Memory B cell (primary cell): ENCODE measurements around the gene RNF220.
"Not testable (repeated sequence)": the region's sequence is repeated elsewhere in the genome, so short reads cannot be mapped to it uniquely, and the experiment has no call there.

Experiments used
- ATAC-seq: fragments of 150-1000 bp; cut with Tn5 transposase; 2 replicates; pipeline ENCODE4 v1.10.0; 2021; ENCODE audit warnings: low read depth, mild to moderate bottlenecking, moderate library complexity
- DNase-seq, 2 donors: peaks; one replicate each; pipeline ENCODE4 v3.0.0; 2022; ENCODE audit warnings: low spot score in 2 of 2
- H3K27ac Mint-ChIP-seq: one replicate; pipeline ENCODE4 v1.8.0; 2022; ENCODE audit warnings: mild to moderate bottlenecking, moderate library complexity, mixed read lengths
- H3K27me3 Mint-ChIP-seq: one replicate; pipeline ENCODE4 v1.8.0; 2022; ENCODE audit warnings: mixed read lengths
- H3K36me3 Mint-ChIP-seq: one replicate; pipeline ENCODE4 v1.8.0; 2022; ENCODE audit warnings: mild to moderate bottlenecking, mixed read lengths
- H3K4me1 Mint-ChIP-seq: one replicate; pipeline ENCODE4 v1.8.0; 2022; ENCODE audit warnings: mixed read lengths
- H3K4me3 Mint-ChIP-seq: one replicate; pipeline ENCODE4 v1.8.0; 2022; ENCODE audit warnings: mild to moderate bottlenecking, moderate library complexity, mixed read lengths
- H3K9me3 Mint-ChIP-seq: one replicate; pipeline ENCODE4 v1.8.0; 2022; ENCODE audit warnings: mixed read lengths

The RNF220 gene

DNA sequence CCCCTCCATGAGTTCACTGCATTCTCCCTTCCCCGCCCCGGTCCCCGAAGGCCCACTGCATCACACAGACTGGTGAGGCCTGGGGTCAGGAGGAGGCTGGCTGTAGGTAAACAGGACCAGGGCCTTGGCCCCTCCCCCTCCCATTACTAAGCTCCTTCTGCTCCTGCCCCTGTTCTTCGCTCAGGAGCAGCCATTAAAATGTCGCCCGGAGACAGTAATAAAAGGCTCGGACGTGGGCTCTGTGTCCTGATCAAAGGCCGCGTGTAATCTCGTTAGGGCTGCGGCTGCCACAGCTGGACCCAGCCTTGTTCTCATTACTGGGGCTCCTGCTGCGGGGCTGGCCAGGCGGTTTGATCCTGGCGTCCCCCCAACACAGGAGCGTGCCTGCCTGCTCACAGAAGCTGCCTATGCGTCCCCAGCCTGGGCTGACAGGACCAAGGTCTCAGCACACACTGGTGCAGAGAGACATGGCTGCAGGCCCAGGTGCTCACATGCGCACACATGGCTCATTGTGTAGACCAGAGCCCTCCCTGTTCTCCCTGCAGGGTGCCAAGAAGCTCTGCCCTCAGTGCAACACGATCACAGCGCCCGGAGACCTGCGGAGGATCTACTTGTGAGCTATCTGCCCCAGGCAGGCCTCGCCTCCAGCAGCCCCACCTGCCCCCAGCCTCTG, 245.2 kb downstream of the RNF220 start:
- Mint-ChIP-seq H3K36me3 (peaks cover 26% of the 10 kb centered on the region), H3K9me3 (no peaks in the 10 kb centered on the region), H3K4me1 (no peaks in the 10 kb centered on the region), H3K27me3 (no peaks in the 10 kb centered on the region), H3K27ac (no peak overlapping the region), H3K4me3 (no peak overlapping the region)
- DNase-seq = no peak
- ATAC-seq = no peak

DNA sequence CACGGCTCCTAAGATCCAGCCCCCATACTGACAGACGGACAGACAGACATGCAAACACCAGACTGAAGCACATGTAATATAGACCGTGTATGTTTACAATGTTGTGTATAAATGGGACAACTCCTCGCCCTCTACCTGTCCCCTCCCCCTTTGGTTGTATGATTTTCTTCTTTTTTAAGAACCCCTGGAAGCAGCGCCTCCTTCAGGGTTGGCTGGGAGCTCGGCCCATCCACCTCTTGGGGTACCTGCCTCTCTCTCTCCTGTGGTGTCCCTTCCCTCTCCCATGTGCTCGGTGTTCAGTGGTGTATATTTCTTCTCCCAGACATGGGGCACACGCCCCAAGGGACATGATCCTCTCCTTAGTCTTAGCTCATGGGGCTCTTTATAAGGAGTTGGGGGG, 246.0 kb downstream of the RNF220 start:
- Mint-ChIP-seq H3K36me3 (peaks cover 26% of the 10 kb centered on the region), H3K27ac (no peak overlapping the region), H3K9me3 (no peaks in the 10 kb centered on the region), H3K4me1 (no peaks in the 10 kb centered on the region), H3K4me3 (no peak overlapping the region), H3K27me3 (no peaks in the 10 kb centered on the region)
- DNase-seq = no peak
- no peak for ATAC-seq

DNA sequence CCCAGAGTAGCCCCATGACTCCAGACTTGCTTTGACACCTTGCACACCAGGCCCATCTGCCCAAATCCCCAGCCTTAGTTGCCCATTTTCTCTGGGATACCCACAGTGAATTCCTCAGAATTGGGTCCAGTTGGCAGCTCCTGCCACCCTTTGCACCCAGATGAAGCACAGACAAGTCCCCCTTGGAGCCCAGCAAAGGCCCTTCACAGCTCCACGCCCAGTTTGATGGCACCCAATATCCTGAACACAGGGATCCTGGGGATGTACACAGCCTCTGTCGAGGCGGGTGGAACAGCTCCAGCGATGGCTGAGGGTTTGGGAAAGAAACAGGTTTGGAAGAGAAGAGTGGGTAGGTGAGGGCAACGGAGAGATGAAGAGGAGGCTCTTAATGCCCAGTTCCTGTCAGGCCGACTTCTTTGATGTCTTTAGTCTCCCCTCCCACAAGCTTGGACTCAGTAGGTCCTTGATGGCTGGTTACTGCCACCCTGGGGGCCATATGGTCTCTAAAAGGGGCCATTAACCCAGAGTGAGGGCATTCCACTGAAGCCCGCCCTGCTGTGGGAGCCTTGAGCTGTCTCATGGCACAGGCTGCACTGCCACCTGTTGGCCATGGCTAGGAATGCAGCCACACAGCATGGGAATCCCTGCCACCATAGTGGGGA, 247.5 kb downstream of the RNF220 start:
- ATAC-seq = peak; percentile 95
- Mint-ChIP-seq H3K4me1 (no peaks in the 10 kb centered on the region), H3K4me3 (no peak overlapping the region), H3K9me3 (no peaks in the 10 kb centered on the region), H3K27ac (peak overlapping the region; percentile 83), H3K36me3 (peaks cover 22% of the 10 kb centered on the region), H3K27me3 (no peaks in the 10 kb centered on the region)
- DNase-seq = peak; percentile 75 to 83

DNA sequence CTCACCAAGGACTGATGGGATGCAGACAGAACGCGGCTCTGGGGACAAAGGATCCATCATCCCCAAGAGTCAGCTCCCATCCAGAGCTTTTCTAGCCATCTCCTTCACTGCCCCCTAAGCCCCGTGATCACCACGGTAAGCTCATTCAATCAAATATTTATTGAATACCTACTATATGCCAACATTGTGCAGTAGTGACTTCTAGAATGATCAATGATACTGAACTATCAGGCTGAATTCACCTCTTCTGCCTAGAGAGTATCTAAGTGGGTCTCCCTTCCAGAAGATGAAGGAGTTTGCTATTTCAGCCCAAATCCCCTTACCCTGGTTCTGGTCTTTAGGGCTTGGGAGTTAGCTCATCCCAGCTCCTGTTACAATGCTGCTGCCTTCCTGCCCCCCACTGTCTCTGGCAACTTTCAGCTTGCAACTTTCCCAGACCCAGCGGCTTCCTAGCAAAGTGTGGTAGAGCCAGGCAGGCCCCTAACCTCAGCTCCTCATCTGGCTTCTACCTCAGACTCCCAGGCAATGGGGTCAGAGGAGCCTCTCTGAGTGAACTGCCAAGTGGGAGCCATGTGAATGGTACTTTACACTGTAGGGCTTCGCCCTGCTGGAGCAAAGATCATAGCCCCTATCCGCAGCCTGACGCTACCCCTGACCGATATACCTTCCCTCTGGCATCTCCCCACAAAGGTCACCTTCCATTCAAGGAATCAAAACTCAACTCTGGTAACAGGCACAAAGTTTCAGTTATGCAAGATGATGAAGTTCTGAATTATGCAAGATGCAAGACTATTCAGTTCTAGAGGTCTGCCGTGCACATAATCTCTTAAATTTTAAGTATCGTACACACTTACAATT, 248.3 kb downstream of the RNF220 start:
- no peaks in the 10 kb centered on the region for H3K9me3 Mint-ChIP-seq
- peaks cover 16% of the 10 kb centered on the region for H3K36me3 Mint-ChIP-seq
- H3K4me1 Mint-ChIP-seq = no peaks in the 10 kb centered on the region
- H3K27ac Mint-ChIP-seq = peak overlapping the region; percentile 83
- ATAC-seq = no peak
- H3K4me3 Mint-ChIP-seq = no peak overlapping the region
- no peak for DNase-seq
- H3K27me3 Mint-ChIP-seq = no peaks in the 10 kb centered on the region

DNA sequence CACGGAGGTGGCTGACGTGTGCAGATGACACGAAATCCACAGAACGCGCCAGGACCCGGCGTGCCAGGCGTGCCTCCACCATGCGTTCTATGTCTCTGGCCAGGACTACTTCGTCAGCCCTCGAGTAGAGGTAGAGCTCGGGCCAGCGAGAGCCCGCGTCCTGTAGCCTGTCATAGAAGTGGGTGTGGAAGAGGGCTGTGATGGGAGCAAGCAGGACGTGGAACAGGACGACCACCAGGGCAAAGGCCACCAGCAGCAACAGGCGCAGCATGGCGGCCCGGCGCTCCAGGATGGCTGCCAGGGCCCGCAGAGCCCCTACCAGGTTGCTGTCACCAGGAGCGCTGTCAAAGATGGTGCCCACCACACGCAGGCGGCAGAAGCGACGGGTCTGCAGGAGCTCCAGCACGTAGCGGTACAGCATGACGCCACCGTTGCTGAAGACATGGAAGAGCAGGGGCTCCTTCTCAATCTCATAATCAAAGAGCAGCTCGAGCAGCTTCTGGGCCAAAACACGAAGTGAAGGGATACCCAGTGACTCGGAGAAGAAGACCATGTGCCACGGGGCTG, 249.6 kb downstream of the RNF220 start:
- Mint-ChIP-seq H3K4me3 (no peak overlapping the region), H3K27me3 (no peaks in the 10 kb centered on the region), H3K27ac (no peak overlapping the region), H3K4me1 (no peaks in the 10 kb centered on the region), H3K9me3 (no peaks in the 10 kb centered on the region), H3K36me3 (peaks cover 8% of the 10 kb centered on the region)
- ATAC-seq = no peak
- no peak for DNase-seq

DNA sequence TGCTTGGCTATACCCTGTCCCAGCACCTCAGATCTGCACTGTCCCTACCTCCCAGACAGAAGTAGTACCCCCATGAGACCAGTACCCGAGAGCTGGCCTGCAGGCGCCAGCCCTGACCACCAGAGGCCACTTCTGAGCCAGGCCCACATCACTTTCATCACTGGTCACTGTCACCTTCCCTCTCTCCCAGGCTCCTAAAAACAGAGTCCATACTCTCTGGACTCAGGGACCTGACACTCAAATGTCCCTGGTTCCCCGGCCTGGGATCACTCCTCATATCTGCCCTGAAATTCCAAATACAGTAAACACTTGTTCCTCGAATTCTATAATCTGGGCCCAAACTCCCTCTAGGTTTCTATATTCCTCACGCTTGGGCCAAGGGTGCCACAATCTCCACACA, 250.6 kb downstream of the RNF220 start:
- Mint-ChIP-seq H3K27ac (no peak overlapping the region), H3K4me1 (no peaks in the 10 kb centered on the region), H3K27me3 (no peaks in the 10 kb centered on the region), H3K9me3 (no peaks in the 10 kb centered on the region), H3K36me3 (peaks cover 8% of the 10 kb centered on the region), H3K4me3 (no peak overlapping the region)
- DNase-seq (no peak), ATAC-seq (no peak)

DNA sequence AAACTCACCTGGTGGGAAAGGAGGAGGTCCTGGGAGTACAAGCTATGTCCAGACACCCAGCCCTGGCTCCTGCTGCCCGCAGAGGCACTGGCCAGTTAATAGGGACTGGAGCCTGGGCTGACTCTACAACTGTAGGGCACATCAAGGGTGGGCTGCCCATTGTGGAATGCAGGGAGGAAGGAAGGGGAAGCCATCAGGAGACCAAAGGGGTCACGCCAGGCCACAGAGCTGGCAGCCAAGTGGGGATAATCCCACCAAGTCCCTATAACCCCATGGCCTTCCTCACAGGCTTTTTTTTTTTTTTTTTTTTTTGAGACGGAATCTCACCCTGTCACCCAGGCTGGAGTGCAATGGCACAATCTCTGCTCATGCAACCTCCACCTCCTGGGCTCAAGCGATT, 254.5 kb downstream of the RNF220 start:
- Mint-ChIP-seq H3K4me1 (peaks cover 7% of the 10 kb centered on the region), H3K9me3 (no peaks in the 10 kb centered on the region), H3K27ac (no peak overlapping the region), H3K36me3 (peaks cover under 1% of the 10 kb centered on the region), H3K27me3 (no peaks in the 10 kb centered on the region), H3K4me3 (no peak overlapping the region)
- ATAC-seq (no peak), DNase-seq (no peak)

DNA sequence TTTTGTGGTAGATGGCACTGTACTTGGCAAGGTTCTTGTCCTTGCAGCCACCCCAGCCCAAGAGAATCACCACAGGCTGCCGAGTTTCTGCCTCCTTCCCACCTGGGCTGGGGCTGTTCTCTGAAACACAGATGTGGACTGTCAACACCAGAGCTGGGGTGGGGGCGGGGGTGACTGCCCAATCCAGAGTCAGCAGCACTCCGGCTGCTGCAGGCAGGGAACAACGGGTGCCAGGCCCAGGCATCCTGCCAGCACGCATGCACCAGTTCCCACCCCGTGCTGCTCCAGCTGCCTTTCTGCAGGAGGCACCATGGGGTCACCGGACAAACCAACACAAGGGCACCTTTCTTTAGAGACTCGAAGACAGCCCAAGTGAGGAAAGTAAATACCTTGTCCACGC, 255.1 kb downstream of the RNF220 start:
- H3K27ac Mint-ChIP-seq = no peak overlapping the region
- ATAC-seq (no peak), DNase-seq (no peak)
- H3K27me3 Mint-ChIP-seq = no peaks in the 10 kb centered on the region
- no peak overlapping the region for H3K4me3 Mint-ChIP-seq
- peaks cover 13% of the 10 kb centered on the region for H3K4me1 Mint-ChIP-seq
- H3K9me3 Mint-ChIP-seq = no peaks in the 10 kb centered on the region
- H3K36me3 Mint-ChIP-seq = no peaks in the 10 kb centered on the region

DNA sequence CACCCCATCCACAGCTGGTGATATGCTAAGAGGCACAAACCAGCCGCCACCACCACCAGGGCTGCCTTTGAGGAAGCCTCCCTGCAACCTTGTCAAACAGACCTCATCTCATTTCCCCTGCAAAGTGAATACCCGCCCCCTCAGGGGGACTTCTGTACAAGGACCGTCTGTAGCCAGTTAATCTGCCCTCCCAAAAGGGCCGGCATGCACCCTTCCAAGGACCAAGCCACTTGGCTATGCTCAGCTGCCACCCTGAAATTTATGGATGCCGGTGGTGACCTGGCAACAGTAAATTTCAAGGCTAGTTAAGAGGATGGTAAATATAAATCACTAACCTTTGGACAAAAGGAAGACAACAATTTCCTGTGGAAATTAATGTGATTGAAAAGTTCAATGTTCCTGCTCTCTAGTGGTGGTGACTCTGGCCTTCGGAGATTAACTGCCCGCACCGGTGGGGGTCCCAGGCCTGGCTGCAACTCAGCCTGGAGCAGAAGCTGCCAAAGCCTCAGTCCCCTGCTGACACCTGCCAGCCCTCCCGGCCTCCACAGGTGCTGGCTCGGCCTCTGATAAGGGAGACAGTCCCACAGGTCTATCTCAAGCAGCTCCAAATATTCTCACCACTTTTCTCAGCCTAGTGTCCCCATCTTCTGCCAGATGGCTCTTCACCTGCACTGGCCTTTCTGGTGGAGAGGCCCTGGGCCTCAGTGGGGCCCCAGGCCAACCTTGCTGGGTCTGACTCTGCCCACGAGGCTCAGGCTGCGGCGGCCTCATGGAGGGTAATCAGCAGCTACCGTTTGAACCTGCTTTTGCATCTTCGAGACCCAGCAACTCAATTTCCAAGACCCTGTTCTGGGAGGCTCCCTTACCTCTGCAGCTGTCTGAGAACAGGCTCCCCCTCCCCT, 257.0 kb downstream of the RNF220 start:
- no peaks in the 10 kb centered on the region for H3K36me3 Mint-ChIP-seq
- H3K4me1 Mint-ChIP-seq = peaks cover 14% of the 10 kb centered on the region
- H3K4me3 Mint-ChIP-seq = no peak overlapping the region
- no peaks in the 10 kb centered on the region for H3K27me3 Mint-ChIP-seq
- no peak overlapping the region for H3K27ac Mint-ChIP-seq
- no peaks in the 10 kb centered on the region for H3K9me3 Mint-ChIP-seq
- DNase-seq = no peak
- no peak for ATAC-seq

DNA sequence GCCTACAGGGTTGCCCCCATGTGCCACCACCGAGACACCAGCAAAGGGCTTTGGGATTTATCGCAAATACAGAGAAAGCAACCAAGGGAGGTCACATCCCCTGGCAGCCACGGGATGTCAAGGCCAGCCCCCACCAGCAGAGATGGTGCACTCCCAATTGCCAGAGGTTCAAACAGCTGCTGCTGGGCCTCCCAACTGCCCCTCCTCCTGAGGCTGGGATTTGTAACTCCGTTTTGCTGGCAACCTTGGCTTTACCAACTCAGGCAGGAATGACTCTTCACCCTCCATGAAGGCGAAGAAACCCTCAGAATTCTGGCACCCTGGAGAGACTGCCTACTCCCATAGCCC, 257.6 kb downstream of the RNF220 start:
- no peak for DNase-seq
- Mint-ChIP-seq H3K36me3 (no peaks in the 10 kb centered on the region), H3K27ac (no peak overlapping the region), H3K4me3 (no peak overlapping the region), H3K4me1 (peaks cover 14% of the 10 kb centered on the region), H3K27me3 (no peaks in the 10 kb centered on the region), H3K9me3 (no peaks in the 10 kb centered on the region)
- no peak for ATAC-seq

DNA sequence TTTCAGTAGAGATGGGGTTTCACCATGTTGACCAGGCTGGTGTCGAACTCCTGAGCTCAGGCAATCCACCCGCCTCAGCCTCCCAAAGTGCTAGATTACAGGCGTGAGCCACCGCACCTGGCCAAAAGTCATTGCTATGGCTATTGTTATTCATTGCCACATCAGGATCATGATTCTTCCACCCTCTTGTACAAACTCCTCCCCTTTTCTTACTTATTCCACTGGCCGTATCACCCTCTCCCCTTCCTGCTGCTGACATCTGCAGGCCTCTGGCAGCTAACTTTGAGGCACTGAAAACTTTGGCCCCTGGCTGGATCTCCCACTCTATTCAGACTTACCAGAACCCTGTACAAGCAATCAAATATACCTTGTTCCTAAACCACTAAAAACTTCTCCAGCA, 258.4 kb downstream of the RNF220 start:
- Mint-ChIP-seq H3K4me3 (no peak overlapping the region), H3K27ac (peak overlapping the region; percentile 5), H3K4me1 (peaks cover 14% of the 10 kb centered on the region), H3K9me3 (no peaks in the 10 kb centered on the region), H3K27me3 (no peaks in the 10 kb centered on the region), H3K36me3 (no peaks in the 10 kb centered on the region)
- DNase-seq = no peak
- ATAC-seq = no peak

DNA sequence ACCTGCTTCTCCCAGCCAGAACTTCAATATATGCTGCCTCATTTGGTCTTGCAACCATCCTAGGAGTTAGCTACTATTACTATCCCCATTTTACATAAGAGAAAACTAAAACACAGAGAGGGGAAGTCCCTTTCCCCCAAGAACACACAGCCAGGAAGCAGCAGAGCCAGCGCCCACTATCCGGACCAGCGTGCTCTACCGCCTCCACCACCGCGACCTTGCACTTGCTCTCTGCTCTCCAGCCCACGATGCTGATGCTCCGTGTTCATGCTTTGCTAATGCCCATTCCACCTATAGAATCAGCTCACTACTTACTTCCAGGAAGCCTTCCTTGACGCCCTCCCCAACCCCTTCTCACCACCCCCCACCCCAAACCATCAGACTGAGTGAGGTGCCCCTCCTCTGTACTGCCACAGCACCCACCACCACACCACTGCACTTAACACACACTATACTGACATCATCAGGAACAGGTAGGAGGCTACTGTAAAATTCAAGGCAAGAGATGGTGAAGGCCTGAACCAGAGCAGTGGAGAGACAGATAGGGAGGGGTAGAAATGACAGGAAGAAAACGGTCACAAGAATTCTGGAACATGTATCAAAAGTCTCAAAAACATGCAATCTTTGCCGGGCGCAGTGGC, 259.8 kb downstream of the RNF220 start:
- DNase-seq (no peak), ATAC-seq (peak; percentile 78)
- H3K27ac Mint-ChIP-seq = peak overlapping the region; percentile 29
- H3K9me3 Mint-ChIP-seq = no peaks in the 10 kb centered on the region
- peak overlapping the region; percentile 74 for H3K4me3 Mint-ChIP-seq
- no peaks in the 10 kb centered on the region for H3K27me3 Mint-ChIP-seq
- H3K36me3 Mint-ChIP-seq = no peaks in the 10 kb centered on the region
- peaks cover 14% of the 10 kb centered on the region for H3K4me1 Mint-ChIP-seq

DNA sequence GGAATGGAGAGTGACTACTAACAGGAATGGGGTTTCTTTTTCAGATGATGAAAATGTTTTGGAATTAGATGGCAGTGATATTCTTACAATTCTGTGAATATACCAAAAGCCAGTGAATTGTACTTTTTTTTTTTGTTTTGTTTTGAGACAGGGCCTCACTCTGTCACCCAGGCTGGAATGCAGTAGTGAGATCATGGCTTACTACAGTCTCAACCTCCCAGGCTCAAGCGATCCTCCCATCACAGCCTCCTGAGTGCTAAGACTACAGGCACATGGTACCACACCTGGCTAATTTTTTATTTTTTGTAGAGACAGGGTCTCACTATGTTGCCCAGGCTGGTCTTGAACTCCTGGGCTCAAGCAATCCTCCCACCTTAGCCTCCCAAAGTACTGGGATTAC, 261.7 kb downstream of the RNF220 start:
- not testable (repeated sequence) for ATAC-seq, H3K27me3 Mint-ChIP-seq, DNase-seq, H3K27ac Mint-ChIP-seq, H3K9me3 Mint-ChIP-seq, H3K4me3 Mint-ChIP-seq, H3K36me3 Mint-ChIP-seq
- peaks cover 18% of the 10 kb centered on the region for H3K4me1 Mint-ChIP-seq
